Breast epithelium (tissue), 3 donors: ENCODE measurements around the gene HDAC4.

ENCODE experiments used
- POLR2A ChIP-seq: fragments of 450-650 bp; IDR thresholded peaks from one replicate; pipeline ENCODE4 v1.6.1; 2016; ENCODE audit warnings: antibody characterized with exemption, mild to moderate bottlenecking, moderate library complexity
- POLR2AphosphoS5 ChIP-seq, 3 donors: sonication (generic); formaldehyde crosslinking; IDR thresholded peaks; one replicate each; pipeline ENCODE4 v1.6.1; 2017; ENCODE audit warnings: antibody characterized with exemption in 3 of 3
- TF ChIP-seq, protein P1 (sequence below), 3 donors: fragments of 450-650 bp; IDR thresholded peaks; one replicate each; pipeline ENCODE4 v1.5.1; 2016 to 2017; ENCODE audit warnings: antibody characterized with exemption in 3 of 3, mild to moderate bottlenecking in 3 of 3, moderate library complexity in 3 of 3

- TF ChIP-seq, protein P1, sequence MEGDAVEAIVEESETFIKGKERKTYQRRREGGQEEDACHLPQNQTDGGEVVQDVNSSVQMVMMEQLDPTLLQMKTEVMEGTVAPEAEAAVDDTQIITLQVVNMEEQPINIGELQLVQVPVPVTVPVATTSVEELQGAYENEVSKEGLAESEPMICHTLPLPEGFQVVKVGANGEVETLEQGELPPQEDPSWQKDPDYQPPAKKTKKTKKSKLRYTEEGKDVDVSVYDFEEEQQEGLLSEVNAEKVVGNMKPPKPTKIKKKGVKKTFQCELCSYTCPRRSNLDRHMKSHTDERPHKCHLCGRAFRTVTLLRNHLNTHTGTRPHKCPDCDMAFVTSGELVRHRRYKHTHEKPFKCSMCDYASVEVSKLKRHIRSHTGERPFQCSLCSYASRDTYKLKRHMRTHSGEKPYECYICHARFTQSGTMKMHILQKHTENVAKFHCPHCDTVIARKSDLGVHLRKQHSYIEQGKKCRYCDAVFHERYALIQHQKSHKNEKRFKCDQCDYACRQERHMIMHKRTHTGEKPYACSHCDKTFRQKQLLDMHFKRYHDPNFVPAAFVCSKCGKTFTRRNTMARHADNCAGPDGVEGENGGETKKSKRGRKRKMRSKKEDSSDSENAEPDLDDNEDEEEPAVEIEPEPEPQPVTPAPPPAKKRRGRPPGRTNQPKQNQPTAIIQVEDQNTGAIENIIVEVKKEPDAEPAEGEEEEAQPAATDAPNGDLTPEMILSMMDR (IDR thresholded peaks at IDR 0.05) = no peak
- TF ChIP-seq POLR2A (no peak), POLR2AphosphoS5 (IDR thresholded peaks at IDR 0.05) (no peak)
Observed at GRCh38 chr2:239269173-239269885, 131.5 kb downstream of the HDAC4 start.
